ENCODE data around the gene ARHGEF28.

- no peak for TF ChIP-seq CTCF (IDR thresholded peaks at IDR 0.05)
- TF ChIP-seq POLR2A (IDR thresholded peaks at IDR 0.05), result no peak
These were observed 7.1 kb downstream of the ARHGEF28 start for GRCh38 chr5:73633060-73633459.

All from right lobe of liver (tissue), 4 donors.